Measurements from ENCODE around the gene NPL.

GRCh38 chr1:182855911-182856310, 66.3 kb downstream of the NPL start:
- TF ChIP-seq, protein P1, sequence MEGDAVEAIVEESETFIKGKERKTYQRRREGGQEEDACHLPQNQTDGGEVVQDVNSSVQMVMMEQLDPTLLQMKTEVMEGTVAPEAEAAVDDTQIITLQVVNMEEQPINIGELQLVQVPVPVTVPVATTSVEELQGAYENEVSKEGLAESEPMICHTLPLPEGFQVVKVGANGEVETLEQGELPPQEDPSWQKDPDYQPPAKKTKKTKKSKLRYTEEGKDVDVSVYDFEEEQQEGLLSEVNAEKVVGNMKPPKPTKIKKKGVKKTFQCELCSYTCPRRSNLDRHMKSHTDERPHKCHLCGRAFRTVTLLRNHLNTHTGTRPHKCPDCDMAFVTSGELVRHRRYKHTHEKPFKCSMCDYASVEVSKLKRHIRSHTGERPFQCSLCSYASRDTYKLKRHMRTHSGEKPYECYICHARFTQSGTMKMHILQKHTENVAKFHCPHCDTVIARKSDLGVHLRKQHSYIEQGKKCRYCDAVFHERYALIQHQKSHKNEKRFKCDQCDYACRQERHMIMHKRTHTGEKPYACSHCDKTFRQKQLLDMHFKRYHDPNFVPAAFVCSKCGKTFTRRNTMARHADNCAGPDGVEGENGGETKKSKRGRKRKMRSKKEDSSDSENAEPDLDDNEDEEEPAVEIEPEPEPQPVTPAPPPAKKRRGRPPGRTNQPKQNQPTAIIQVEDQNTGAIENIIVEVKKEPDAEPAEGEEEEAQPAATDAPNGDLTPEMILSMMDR (IDR thresholded peaks at IDR 0.05) = no peak
- TF ChIP-seq RCOR1 (IDR thresholded peaks at IDR 0.05; ENCODE audit: low read depth, low read length) (no peak), FOSL2 (IDR thresholded peaks at IDR 0.05) (no peak), FOSL2 (CRISPR knock-in tag; IDR thresholded peaks at IDR 0.05) (no peak), EHF (CRISPR knock-in tag; IDR thresholded peaks at IDR 0.05) (no peak), HDAC2 (IDR thresholded peaks at IDR 0.05) (no peak), EP300 (IDR thresholded peaks at IDR 0.05) (no peak), RARB (CRISPR knock-in tag; IDR thresholded peaks at IDR 0.05) (no peak), POLR2A (IDR thresholded peaks at IDR 0.05; ENCODE audit: low read length) (no peak), RAD21 (conservative IDR thresholded peaks at IDR 0.05 in 1 of 2, IDR thresholded peaks at IDR 0.05 in 1 of 2) (no peak), REST (IDR thresholded peaks at IDR 0.05) (no peak), POLR2AphosphoS2 (conservative IDR thresholded peaks at IDR 0.05; ENCODE audit: low read length) (no peak)
